Tibial nerve (tissue), 4 donors: Measurements from ENCODE around the gene NDUFAF8. TPM values are rescaled to one million over a fixed set of nuclear protein-coding genes. Genes with fewer than 3 reads are reported as not detected.

ENCODE experiments used
- DNase-seq, 2 donors: peaks; one replicate each; pipeline ENCODE4 v3.0.0-alpha.2; 2019; ENCODE audit warnings: low spot score in 2 of 2
- H3K27ac ChIP-seq, 4 donors: fragments of 200-600 bp; sonication (generic) in 3 of 4; one replicate each; pipeline ENCODE4 v1.5.1; 2017 to 2019; ENCODE audit warnings: mild to moderate bottlenecking in 1 of 4
- H3K27me3 ChIP-seq, 2 donors: fragments of 200-600 bp; sonication (generic) in 1 of 2; one replicate each; pipeline versions ENCODE4 v1.5.1 to v1.6.0; 2017 to 2019
- H3K36me3 ChIP-seq, 3 donors: fragments of 200-600 bp; sonication (generic); one replicate each; pipeline ENCODE4 v1.5.1; 2018 to 2019
- H3K4me1 ChIP-seq, 4 donors: fragments of 200-600 bp; sonication (generic) in 3 of 4; one replicate each; pipeline ENCODE4 v1.5.1; 2017 to 2019
- H3K4me3 ChIP-seq, 4 donors: fragments of 200-600 bp; sonication (generic) in 3 of 4; one replicate each; pipeline ENCODE4 v1.5.1; 2017 to 2019; ENCODE audit warnings: mild to moderate bottlenecking in 1 of 4, moderate library complexity in 1 of 4
- H3K9me3 ChIP-seq, 4 donors: fragments of 200-600 bp; sonication (generic) in 3 of 4; one replicate each; pipeline ENCODE4 v1.5.1; 2017 to 2019
- EP300 ChIP-seq, 2 donors: sonication (generic); formaldehyde crosslinking; IDR thresholded peaks; one replicate each; pipeline ENCODE4 v1.6.1; 2017; ENCODE audit warnings: antibody characterized with exemption in 2 of 2, mild to moderate bottlenecking in 1 of 2
- POLR2A ChIP-seq, 2 donors: fragments of 450-650 bp; IDR thresholded peaks; one replicate each; pipeline ENCODE4 v1.6.1; 2017; ENCODE audit warnings: antibody characterized with exemption in 2 of 2, mild to moderate bottlenecking in 2 of 2, moderate library complexity in 2 of 2
- WGBS, 2 donors: methylation state at CpG; one replicate each; pipeline ENCODE4 v1.1.5; 2018; 5-methylcytosine and 5-hydroxymethylcytosine counted together
- total RNA-seq, 4 donors: library from RNA; depleted of rRNA; stranded (reverse); fragments of >200 nt; gene quantifications; one replicate each; pipeline ENCODE4 v1.1.0, GENCODE V29; 2016
- TF ChIP-seq, protein P1 (sequence below), 5 experiments: fragments of 200-600 bp in 3 of 5; fragments of 450-650 bp in 2 of 5; sonication (generic) in 3 of 5; IDR thresholded peaks; one replicate each; pipeline ENCODE4 v1.5.1; 2016 to 2019; ENCODE audit warnings: antibody characterized with exemption in 5 of 5, mild to moderate bottlenecking in 3 of 5, moderate library complexity in 2 of 5

The NDUFAF8 gene
- total RNA-seq, 4 donors from 2014 or later: 27.8 to 73.0 (median 61.1) TPM

DNA sequence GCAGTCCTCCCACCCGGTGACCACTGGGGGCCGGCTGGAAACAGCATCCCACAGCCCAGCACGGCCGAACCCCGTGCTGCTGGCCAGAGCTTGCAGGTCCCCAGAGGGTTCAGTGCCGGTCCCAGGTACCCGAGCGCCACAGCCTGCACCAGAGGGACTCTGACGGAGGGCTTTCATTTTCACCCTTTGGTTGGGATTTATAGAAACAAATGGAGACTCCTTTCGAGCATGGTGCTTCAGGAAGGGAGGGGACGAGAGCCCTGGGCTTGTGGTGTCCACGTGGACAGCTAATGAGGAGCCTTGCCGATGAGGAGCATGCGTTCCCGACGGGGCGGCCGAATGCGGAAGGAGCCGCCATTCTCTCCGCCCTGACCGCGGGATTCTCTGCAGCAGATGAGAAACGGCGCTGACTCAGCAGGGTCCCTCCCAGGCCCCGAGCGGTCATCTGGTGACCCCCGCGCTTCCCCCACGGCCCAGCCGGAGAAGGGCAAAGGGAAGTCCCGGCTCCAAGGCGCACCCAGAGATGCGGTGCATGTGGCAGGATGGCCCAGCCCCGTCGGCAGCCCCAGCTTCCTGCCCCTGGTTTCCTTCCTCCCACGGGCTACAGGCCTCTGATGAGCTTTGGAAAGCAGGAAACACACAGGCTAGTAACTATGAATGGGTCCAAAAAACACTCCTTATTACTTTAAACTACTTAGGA, 46.2 kb downstream of the NDUFAF8 start:
- H3K27ac ChIP-seq: peak overlapping the region; percentile 59 to 84 (median 68)
- WGBS, 2 donors: 2 to 10% methylated on average over 31 to 37 of the region's 37 CpGs
- peak in 1 of 2 donors; percentile 77 for TF ChIP-seq EP300 (IDR thresholded peaks at IDR 0.05)
- TF ChIP-seq, protein P1, sequence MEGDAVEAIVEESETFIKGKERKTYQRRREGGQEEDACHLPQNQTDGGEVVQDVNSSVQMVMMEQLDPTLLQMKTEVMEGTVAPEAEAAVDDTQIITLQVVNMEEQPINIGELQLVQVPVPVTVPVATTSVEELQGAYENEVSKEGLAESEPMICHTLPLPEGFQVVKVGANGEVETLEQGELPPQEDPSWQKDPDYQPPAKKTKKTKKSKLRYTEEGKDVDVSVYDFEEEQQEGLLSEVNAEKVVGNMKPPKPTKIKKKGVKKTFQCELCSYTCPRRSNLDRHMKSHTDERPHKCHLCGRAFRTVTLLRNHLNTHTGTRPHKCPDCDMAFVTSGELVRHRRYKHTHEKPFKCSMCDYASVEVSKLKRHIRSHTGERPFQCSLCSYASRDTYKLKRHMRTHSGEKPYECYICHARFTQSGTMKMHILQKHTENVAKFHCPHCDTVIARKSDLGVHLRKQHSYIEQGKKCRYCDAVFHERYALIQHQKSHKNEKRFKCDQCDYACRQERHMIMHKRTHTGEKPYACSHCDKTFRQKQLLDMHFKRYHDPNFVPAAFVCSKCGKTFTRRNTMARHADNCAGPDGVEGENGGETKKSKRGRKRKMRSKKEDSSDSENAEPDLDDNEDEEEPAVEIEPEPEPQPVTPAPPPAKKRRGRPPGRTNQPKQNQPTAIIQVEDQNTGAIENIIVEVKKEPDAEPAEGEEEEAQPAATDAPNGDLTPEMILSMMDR (IDR thresholded peaks at IDR 0.05): no peak
- H3K27me3 ChIP-seq: no peaks in the 10 kb centered on the region
- peak; percentile 58 to 59 for DNase-seq
- peak overlapping the region; percentile 24 to 50 (median 36) for H3K4me3 ChIP-seq
- no peaks in the 10 kb centered on the region for H3K9me3 ChIP-seq
- H3K36me3 ChIP-seq: peaks cover 0 to 71% (median 0%) of the 10 kb centered on the region in 3 donors
- H3K4me1 ChIP-seq: peaks cover 0 to 34% (median 19%) of the 10 kb centered on the region in 4 donors

DNA sequence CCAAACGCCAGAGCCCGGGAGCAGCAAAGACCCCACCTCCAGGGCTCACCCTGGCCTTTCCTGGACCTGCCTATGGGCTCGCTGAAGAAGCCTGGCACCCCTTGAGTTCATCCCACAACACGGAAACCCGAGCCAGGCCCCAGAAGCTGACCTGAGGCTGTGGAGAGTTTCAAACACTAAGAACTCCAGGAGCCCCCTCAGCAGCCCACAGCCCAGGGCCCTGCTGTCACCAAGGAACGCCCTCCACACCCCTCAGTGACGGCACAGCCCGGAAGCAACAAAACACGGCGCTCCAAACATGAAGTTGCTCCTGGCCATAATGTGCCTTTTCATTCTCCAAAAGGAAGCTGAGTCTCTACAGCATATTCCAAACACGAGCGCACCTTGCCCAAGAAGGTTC, 46.8 kb downstream of the NDUFAF8 start:
- H3K4me1 ChIP-seq: peaks cover 0 to 34% (median 19%) of the 10 kb centered on the region in 4 donors
- TF ChIP-seq, protein P1 (IDR thresholded peaks at IDR 0.05): no peak
- TF ChIP-seq POLR2A (IDR thresholded peaks at IDR 0.05) (no peak), EP300 (IDR thresholded peaks at IDR 0.05) (no peak)
- H3K27ac ChIP-seq: peak overlapping the region; percentile 59 to 84 (median 68)
- peaks cover 0 to 71% (median 0%) of the 10 kb centered on the region in 3 donors for H3K36me3 ChIP-seq
- H3K27me3 ChIP-seq: no peaks in the 10 kb centered on the region
- WGBS, 2 donors: 41 to 45% methylated on average over 12 of the region's 12 CpGs
- peak overlapping the region in 3 of 4 donors; percentile 27 to 50 (median 45) for H3K4me3 ChIP-seq
- no peaks in the 10 kb centered on the region for H3K9me3 ChIP-seq
- no peak for DNase-seq

DNA sequence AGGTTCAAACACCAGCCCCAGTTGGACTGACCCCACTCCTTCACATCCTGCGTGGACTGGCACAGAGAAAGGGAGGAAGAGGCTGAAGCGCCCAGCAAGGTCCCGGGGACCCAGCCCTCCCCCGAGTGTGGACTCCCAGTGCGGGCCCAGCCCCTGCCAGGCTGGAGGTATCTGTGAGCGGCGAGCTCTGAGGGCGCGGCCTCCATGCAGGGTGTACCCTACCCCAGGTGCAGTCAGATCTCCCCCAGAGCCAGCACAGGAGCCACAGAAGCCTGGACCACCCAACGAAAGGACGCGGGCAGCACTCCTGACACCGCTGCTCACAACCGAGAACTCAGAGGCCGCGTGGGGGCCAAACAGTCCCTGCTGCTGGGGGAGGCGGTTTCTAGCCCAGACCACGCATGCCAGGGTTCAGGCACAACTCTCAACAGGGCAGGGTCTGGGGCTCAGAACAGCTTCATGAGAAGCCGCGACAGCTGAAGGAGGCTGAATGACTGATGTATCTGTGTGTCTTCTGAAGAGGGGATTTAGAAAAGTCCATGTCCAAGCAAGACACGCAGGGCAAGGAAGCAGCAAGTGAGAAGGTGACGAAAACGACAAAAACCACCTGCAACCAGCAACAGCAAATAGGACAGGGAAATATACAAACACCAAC, 47.5 kb downstream of the NDUFAF8 start:
- 94% methylated on average over 14 to 23 of the region's 23 CpGs for WGBS, 2 donors
- no peaks in the 10 kb centered on the region for H3K27me3 ChIP-seq
- TF ChIP-seq, protein P1 (IDR thresholded peaks at IDR 0.05): no peak
- TF ChIP-seq POLR2A (IDR thresholded peaks at IDR 0.05): no peak
- no peak for TF ChIP-seq EP300 (IDR thresholded peaks at IDR 0.05)
- H3K4me3 ChIP-seq: no peak overlapping the region
- no peak for DNase-seq
- H3K36me3 ChIP-seq: peaks cover 0 to 65% (median 0%) of the 10 kb centered on the region in 3 donors
- no peaks in the 10 kb centered on the region for H3K9me3 ChIP-seq
- H3K27ac ChIP-seq: peak overlapping the region in 3 of 4 donors; percentile 60 to 84 (median 77)
- H3K4me1 ChIP-seq: peaks cover 0 to 36% (median 20%) of the 10 kb centered on the region in 4 donors

DNA sequence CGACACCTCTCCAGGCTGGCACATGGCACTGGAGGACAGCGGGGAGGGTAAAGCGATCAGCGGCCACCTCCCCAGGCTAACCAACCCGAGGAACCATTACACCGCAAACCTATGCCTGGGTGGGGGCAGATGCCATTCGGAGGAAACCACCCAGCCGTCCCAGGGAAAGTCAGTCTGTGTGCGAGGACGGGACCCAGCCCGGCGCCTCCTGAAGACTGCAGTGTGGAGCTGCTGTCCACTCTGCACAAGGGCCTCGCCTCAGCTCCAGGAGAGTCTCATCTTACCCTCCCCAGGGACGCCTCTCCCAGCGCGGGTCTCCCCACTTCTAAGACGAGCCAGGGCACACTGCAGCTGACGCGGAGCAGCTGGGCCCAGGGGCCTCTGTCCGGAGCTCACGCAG, 48.0 kb downstream of the NDUFAF8 start:
- Histone ChIP-seq H3K4me1 (peaks cover 0 to 42% (median 23%) of the 10 kb centered on the region in 4 donors), H3K27ac (peak overlapping the region in 1 of 4 donors; percentile 60), H3K4me3 (no peak overlapping the region), H3K9me3 (no peaks in the 10 kb centered on the region), H3K27me3 (no peaks in the 10 kb centered on the region), H3K36me3 (peaks cover 0 to 60% (median 0%) of the 10 kb centered on the region in 3 donors)
- TF ChIP-seq EP300 (IDR thresholded peaks at IDR 0.05): no peak
- TF ChIP-seq POLR2A (IDR thresholded peaks at IDR 0.05): no peak
- TF ChIP-seq, protein P1 (IDR thresholded peaks at IDR 0.05): no peak
- 93 to 94% methylated on average over 21 of the region's 21 CpGs for WGBS, 2 donors
- DNase-seq: no peak
